ENCODE results near the gene PROM1. TPM values are rescaled to one million over a fixed set of nuclear protein-coding genes. Genes with fewer than 3 reads are reported as not detected.

PROM1 gene
- polyA plus RNA-seq, 4 donors = 31.9 to 44.8 (median 39.3) TPM

GRCh38 chr4:16000708-16001483 lies 82.9 kb downstream of the PROM1 start:
- no peak for DNase-seq (ENCODE audit: low read depth in 4 of 4, low spot score in 3 of 4)

GRCh38 chr4:15996773-15997172 lies 87.0 kb downstream of the PROM1 start:
- DNase-seq (ENCODE audit: low read depth in 4 of 4, low spot score in 3 of 4) = no peak

GRCh38 chr4:15995826-15996225 lies 88.0 kb downstream of the PROM1 start:
- no peak for DNase-seq (ENCODE audit: low read depth in 4 of 4, low spot score in 3 of 4)

DNA sequence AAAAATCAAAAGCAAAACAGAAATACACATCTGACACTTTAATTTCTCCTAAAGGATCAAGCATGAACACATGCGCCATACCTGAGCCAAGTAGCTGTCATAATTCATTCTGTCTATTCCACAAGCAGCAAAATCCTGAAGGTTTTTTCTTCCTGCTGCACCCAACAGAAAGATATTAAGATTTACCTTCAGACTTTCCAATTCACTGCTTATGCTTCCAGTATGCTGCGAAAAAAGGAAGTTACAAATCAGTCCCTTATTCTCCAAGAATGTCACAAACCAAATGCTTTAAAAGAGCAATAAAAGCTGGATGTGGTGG lies 91.7 kb downstream of the PROM1 start:
- DNase-seq (ENCODE audit: low read depth in 4 of 4, low spot score in 3 of 4) = no peak

- DNase-seq (ENCODE audit: low read depth in 4 of 4, low spot score in 3 of 4) = no peak
These were observed 93.1 kb downstream of the PROM1 start for GRCh38 chr4:15990570-15991285.

GRCh38 chr4:15989424-15989823 lies 94.4 kb downstream of the PROM1 start:
- no peak for DNase-seq (ENCODE audit: low read depth in 4 of 4, low spot score in 3 of 4)

- no peak for DNase-seq (ENCODE audit: low read depth in 4 of 4, low spot score in 3 of 4)
These were observed 95.6 kb downstream of the PROM1 start for GRCh38 chr4:15988222-15988621.

GRCh38 chr4:15986907-15987306 lies 96.9 kb downstream of the PROM1 start:
- no peak for DNase-seq (ENCODE audit: low read depth in 4 of 4, low spot score in 3 of 4)

- no peak for DNase-seq (ENCODE audit: low read depth in 4 of 4, low spot score in 3 of 4)
These were observed 100.2 kb downstream of the PROM1 start for GRCh38 chr4:15983610-15984009.

DNA sequence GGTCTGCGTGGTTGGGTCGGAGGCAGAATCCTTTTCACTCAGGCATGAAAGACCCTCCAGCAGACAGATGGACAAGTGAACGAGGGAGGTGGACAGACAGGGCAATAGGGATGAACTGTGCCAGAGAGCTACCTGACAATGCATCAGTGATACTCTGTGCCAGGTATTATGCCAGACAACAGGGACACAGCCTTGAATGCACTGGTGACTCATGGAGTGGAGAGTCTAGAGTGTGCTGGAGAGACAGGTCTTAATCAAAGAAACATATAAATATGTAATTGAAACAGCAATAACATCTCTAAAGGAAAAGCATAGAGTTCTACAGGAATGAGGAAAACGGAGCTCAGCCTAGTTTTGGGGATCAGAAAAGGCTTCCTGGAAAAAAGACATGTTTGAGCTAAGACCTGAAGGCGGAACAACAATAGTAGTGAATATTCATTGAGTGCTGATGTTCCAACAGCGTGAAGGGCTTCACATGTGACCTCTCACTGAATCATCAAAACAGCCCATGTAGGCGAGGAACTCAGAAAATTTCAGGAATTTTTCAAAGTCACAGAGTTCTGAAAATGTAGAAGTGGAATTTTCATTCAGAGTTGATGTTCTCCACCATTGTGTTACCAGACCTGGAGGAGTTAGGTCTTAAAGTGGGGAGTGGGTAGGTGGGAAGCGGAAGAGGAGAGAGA lies 100.8 kb downstream of the PROM1 start:
- no peak for DNase-seq (ENCODE audit: low read depth in 4 of 4, low spot score in 3 of 4)

DNA sequence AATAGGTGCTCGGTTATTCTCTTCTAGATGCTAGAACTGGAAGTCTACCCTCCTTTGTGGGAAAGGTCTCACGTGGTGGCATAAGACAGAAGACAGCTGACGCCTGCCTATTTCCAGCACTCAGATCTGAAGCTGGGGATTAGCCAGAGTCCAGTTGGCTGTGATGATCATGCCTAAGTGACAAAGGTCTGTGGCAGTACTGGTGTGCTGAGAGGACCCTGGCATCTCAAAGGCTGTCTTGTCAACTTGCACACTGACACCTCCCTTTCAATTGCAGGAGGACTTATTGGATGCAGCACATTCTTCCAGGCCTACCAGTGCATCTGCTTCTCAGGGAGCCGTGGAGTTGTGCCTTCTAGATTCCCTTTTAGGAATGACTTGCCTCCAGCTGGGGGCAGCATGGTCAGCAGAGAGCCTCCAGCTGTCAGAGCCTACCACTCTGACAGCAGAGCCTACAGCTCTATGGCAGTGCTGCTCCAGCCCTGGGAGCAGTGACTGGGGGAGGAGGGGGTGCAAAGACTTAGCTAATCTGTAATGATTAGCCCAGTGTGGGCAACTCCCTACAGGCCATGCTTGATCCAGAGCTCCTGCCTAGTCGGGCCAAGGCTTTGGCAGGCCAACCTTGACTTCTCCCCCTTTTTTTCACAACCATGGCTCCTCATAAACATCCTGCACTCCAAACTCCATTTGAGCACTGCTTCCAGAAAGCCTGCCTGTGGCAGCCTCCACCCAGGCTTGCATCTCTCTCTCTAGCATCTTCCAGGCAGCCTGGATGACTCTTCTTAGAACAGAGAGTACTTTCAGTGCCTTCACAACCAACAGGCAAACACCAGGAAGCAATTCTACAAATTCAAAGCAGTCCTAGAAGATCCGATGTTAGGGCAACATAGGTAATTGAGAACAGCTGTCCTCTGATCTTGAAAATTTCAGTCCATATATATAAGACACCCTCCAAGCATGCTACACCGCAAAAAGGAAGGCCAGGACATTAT lies 107.1 kb downstream of the PROM1 start:
- DNase-seq (ENCODE audit: low read depth in 4 of 4, low spot score in 3 of 4) = no peak

DNA sequence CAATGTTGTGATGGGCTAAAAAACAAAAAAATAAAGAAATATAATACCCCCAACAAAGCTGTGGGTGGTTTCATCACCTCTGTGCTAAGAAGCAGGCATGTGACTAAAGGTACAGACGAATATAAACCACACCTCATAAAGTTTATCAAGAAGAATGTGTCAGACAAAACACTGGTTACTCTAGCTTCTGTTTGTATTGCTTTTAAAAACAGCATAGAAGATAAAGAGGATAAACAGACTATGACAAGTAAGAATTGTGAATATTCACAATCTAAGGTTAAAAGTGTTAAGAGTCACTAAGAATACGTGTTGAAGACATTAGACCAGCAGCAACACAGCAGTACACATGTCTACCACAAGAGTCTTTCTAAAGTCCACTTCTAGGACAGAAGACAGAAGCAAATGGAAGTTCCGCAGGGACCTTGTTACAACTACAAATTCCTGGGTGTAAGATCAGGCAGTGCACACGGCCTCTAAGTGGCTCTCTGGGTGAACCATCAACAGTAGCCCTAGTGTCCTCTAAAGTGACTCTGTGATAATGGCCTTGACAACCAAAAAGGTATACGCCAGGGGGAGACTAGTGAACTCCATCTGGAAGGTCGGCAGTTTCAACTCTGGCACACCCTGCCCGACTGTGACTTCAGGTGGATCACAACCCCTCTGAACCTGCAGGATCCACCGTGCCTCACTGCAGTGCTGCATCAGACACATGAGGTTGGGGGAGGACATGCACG lies 112.6 kb downstream of the PROM1 start:
- no peak for DNase-seq (ENCODE audit: low read depth in 4 of 4, low spot score in 3 of 4)

GRCh38 chr4:15968551-15969300 lies 115.1 kb downstream of the PROM1 start:
- DNase-seq (ENCODE audit: low read depth in 4 of 4, low spot score in 3 of 4) = no peak

- DNase-seq (ENCODE audit: low read depth in 4 of 4, low spot score in 3 of 4) = no peak
These were observed 118.5 kb downstream of the PROM1 start for GRCh38 chr4:15965325-15965724.

GRCh38 chr4:15964159-15964558 lies 119.7 kb downstream of the PROM1 start:
- DNase-seq (ENCODE audit: low read depth in 4 of 4, low spot score in 3 of 4) = no peak

DNA sequence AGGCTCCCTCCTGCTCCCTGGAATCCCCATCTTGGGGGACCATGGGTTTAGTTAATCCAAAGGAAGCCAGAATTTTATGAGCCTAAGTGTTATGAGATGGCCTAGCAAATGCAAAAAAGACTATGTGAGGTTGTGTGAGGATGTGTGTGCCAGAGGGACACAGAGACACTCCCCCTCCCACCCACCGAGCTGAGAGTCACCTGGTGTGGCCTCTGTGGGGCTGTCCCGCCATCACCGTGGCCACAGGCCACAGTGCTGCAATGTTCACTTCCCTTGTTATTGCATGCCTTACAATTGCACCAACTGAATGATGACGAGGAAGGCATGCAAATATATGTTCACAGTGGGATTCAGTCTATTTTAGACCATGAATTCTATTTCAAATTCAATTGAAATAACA lies 120.2 kb downstream of the PROM1 start:
- DNase-seq (ENCODE audit: low read depth in 4 of 4, low spot score in 3 of 4) = no peak

DNA sequence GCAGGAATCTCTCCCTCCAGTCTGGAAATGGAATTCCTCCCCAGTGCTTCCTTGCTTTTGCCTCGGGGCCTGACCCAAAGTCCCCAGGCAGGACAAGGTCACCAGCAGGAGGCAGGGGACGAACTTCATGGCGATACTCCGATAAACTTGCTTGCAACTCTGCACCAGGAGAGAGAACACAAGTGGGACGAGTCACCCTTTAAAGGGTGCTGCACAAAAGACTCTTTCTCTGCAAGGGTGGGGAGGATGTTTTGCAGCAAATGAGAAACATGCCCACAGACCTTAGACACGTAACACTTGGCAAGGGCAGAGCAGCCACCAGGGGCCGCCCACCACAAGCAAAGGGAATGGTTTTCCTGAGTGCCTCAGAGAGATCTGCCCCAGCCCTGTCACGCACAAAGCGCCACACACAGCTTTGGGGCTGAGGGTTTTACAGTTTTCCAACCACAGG lies 120.8 kb downstream of the PROM1 start, which contains the start of gene FGFBP2:
FGFBP2 (minus strand) TSS at position 175 of the 451 bp plus-strand sequence; CDS start at position 129, 46 bp downstream.
- peak in 1 of 4 donors; percentile 12 for DNase-seq (ENCODE audit: low read depth in 4 of 4, low spot score in 3 of 4)

DNA sequence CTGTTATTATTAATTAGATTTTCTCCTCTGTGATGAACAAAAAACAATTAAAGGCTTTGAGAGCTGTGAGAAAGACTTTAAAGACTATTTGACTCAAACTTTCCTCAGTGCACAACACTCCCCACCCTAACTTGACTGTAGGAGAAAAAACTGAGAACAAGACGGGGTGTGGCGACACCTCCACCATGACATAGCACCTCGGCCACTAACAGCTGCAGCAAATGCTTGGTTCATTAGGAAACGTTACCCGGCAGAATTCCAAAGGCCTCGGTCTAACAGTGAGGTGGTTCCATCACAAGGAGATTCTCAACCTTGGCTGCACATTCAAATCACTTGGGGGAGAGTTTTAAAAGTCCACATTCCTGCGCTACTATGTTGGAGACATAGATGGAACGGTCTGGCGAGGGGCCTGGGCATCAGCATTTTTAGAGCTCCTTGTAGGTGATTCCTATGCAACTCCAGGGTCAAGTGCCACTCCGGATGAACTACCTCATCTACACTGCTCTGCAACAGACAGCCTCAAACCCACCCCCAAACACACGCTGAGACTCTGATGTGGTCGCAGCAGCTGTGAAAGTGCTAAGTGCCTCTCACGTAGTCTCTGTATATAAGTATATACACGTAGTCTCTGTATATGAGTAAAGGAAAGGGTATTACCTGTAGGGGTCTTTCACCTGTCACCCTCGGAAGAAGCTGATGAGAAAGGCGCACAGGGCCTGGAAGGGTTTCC lies 121.9 kb downstream of the PROM1 start:
- DNase-seq (ENCODE audit: low read depth in 4 of 4, low spot score in 3 of 4) = no peak
